ENCODE data around the gene MRPL28. TPM values are rescaled to one million over a fixed set of nuclear protein-coding genes. Genes with fewer than 3 reads are reported as not detected.

Gene MRPL28
- total RNA-seq, 2 donors from 2014 or later = 83.4 to 84.3 TPM

Other genes starting within 250 kb of the MRPL28 start
- gene NPRL3, start 231.9 kb downstream of the MRPL28 start, total RNA-seq = 10 to 100 TPM; 36.1 to 47.1 TPM
- not detected for gene HBZ, start 217.9 kb downstream of the MRPL28 start, total RNA-seq
- not detected for gene HBM, start 204.6 kb downstream of the MRPL28 start, total RNA-seq
- gene HBA2, start 197.7 kb downstream of the MRPL28 start, total RNA-seq = 10 to 100 TPM in 1 of 2 donors, 1 to 10 TPM in 1; 7.4 to 15.5 TPM
- 10 to 100 TPM in 1 of 2 donors, not detected in 1; 43.4 TPM for gene HBA1, start 193.9 kb downstream of the MRPL28 start, total RNA-seq
- not detected for gene HBQ1, start 190.1 kb downstream of the MRPL28 start, total RNA-seq
- gene LUC7L, start 141.1 kb downstream of the MRPL28 start, total RNA-seq = 100 to 1,000 TPM in 1 of 2 donors, 10 to 100 TPM in 1; 55.1 to 108 TPM
- 100 to 1,000 TPM in 1 of 2 donors, 10 to 100 TPM in 1; 83.8 to 114 TPM for gene FAM234A, start 135.7 kb downstream of the MRPL28 start, total RNA-seq
- 1 to 10 TPM; 2.3 to 5.9 TPM for gene RGS11, start 94.6 kb downstream of the MRPL28 start, total RNA-seq
- 1 to 10 TPM in 1 of 2 donors, under 1 TPM in 1; 0.41 to 7.0 TPM for gene ARHGDIG, start 89.9 kb downstream of the MRPL28 start, total RNA-seq
- 1 to 10 TPM in 1 of 2 donors, not detected in 1; 2.1 TPM for gene PDIA2, start 87.4 kb downstream of the MRPL28 start, total RNA-seq
- 10 to 100 TPM; 31.2 to 35.2 TPM for gene AXIN1, start 17.8 kb downstream of the MRPL28 start, total RNA-seq
- gene PGAP6, start 11.4 kb upstream of the MRPL28 start, total RNA-seq = 100 to 1,000 TPM in 1 of 2 donors, 10 to 100 TPM in 1; 36.8 to 207 TPM
- 100 to 1,000 TPM; 137 to 185 TPM for gene NME4, start 26.7 kb upstream of the MRPL28 start, total RNA-seq
- gene DECR2, start 31.3 kb upstream of the MRPL28 start, total RNA-seq = 10 to 100 TPM; 23.7 to 38.5 TPM
- gene RAB11FIP3, start 55.1 kb upstream of the MRPL28 start, total RNA-seq = 10 to 100 TPM; 33.2 to 93.2 TPM
- gene CAPN15, start 157.2 kb upstream of the MRPL28 start, total RNA-seq = 10 to 100 TPM; 59.7 to 80.7 TPM
- gene PRR35, start 189.9 kb upstream of the MRPL28 start, total RNA-seq = 1 to 10 TPM in 1 of 2 donors, not detected in 1; 5.1 TPM
- 1 to 10 TPM; 2.9 to 6.2 TPM for gene NHLRC4, start 196.5 kb upstream of the MRPL28 start, total RNA-seq
- 10 to 100 TPM; 70.1 to 85.8 TPM for gene PIGQ, start 199.4 kb upstream of the MRPL28 start, total RNA-seq
- 10 to 100 TPM; 41.8 to 68.0 TPM for gene RAB40C, start 219.5 kb upstream of the MRPL28 start, total RNA-seq

All from prostate gland (tissue), 2 donors.